Endometrial microvascular endothelial cells (primary cell): Measurements from ENCODE around the gene PFDN2. TPM values are rescaled to one million over a fixed set of nuclear protein-coding genes. Genes with fewer than 3 reads are reported as not detected.

ENCODE experiments used
- in situ Hi-C: cut with HindIII; loops from 2 replicates; pipeline ENCODE4 v1.10.0; 2017; ENCODE audit warnings: low sequenced_read_pairs, low pct_unique_long_range_greater_than_20kb; ENCODE audit errors: inconsistent ontology term
- total RNA-seq: library from RNA; depleted of rRNA; stranded (reverse); fragments of >200 nt; gene quantifications from one replicate; pipeline ENCODE4 v1.2.3, GENCODE V29; 2015; ENCODE audit errors: inconsistent ontology term

The PFDN2 gene
- total RNA-seq, 1 donor from 2014 or later, result 49.2 TPM

DNA sequence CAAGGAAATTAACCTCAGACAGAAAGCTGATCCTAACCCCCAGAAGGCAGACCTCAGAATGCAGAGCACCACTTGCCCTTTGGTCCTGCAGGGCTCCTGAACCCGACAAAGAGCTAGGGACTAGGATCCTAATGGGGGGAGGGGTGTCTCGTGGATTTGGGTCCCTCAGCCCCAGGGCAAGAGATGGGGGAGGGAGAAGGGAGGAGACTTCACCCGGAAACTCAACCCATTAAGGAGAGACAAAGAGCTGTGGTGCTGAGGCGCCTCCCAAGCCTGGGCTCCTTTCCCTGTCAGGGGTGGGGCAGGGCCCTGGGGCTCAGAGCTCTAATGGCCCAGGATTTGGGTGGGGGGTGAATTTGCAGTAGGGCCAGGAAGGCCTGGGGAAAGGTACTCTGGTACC, 31.4 kb downstream of the PFDN2 start:
- in situ Hi-C loops, result no loop called here

DNA sequence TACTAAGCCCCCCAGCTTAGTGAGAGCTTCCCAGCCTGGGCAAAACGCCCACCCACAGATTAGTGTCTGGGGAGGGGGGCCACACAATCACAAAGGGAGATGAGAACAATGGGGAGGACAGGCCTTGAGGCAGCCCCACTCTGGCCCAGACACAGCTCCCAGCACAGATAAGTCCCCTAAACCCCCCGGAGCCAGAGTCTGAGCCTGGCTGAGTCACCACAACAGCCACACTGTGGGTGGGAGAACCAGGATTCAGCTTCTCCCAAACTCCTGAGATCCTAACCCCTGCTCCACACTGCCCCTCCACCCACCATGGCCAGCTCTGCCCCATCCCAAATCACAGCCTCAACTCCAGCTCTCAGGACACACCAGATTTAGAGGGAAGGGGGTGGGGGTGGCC, 32.7 kb downstream of the PFDN2 start:
- in situ Hi-C loops, result no loop called here

DNA sequence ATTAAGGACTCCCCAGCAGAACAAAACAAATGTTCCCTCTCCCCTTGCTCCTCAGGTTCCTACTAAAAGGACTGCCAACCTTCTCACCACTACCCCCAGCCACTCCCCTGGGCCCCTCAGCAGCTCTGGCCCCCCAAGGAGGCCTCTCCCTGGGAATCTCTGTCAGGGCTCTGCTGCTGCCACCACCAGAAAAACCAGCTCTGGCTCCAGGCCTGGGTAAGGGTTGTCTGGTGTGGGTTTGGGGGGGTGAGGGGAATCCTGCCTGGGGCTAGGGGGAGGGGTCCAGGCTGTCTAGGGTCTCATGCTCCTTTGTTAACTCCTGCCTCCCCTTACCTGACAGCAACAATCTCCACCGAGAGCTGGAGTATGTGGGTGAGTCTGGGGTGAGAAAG, 33.2 kb downstream of the PFDN2 start:
- in situ Hi-C loops, result no loop called here

DNA sequence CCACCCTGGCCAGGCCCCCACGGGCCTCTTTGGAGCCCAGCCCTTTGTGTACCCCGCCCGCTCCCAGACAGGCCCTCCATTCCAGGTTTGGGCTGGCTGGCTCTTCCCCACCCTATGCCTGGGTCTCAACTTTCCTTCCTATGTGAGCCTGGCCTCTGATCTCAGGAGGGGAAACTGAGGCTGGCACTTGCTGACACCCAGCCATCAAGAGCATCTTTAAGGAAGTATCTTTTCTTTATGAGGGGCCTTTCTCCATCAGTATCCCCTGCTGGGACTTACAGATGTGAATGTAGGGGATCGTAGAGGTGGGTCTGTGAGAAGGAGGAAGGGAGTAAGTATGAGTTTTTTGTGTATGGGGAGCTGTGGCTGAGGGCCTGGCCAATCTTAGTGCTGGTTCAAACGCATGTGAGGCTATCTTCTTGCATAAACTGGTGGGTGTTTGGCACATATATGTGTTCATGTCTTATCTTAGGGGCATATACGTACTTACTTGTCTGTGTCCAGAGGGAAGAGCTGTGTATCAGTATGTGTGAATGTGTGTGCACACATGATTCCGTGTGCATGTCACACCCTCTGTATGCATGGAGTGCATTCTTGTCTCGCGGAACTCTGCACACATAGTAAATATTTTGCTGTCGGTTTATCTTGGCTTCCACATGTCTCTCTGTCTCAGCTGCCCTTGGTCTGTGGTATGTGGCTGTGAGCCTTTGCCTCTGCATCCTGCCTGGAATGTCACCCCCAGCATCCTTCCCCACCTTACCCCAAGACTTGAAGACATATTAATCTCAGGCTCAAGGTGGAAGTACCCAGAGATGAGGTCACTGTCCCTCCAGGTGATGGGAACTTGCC, 33.9 kb downstream of the PFDN2 start:
- in situ Hi-C loops, result no loop called here

DNA sequence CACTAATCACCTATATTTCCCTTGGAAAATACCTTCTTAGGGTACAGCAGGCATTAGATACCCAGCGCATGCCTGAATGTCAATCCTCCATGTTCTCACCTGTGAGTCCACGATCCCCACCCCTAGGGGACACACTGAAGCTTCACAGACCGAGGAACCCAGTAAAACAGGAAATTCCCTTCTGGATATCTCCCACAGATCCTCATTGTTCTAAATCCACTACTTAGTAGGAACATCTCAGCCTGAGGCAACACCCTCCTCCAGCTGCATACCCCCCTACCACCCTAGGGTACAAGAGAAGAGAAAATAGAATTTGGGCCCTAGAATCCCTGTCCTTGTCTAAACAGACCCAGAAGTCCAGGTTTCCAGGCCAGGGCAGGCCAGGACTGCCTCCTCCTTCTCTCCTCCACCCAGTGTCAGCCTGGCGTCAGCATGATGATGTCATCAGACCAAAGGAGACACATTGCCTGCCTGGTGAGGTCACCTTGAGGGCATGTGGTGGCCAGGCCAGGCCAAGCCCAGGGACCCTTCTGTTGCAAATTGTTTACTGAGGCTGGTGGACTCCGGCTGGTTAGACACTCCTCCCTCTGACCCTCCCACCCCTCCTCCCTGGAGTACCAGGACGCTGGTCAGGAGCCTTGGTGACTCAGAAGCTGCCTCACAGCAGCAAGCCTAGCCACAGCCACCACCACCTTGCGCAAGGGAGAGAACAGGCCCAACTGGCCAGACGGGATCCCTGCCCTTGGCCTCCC, 34.7 kb downstream of the PFDN2 start:
- in situ Hi-C loops, result no loop called here

- in situ Hi-C loops, result no loop called here
These were observed 35.4 kb downstream of the PFDN2 start for GRCh38 chr1:161082483-161082882.

- in situ Hi-C loops, result no loop called here
These were observed 36.3 kb downstream of the PFDN2 start for GRCh38 chr1:161081519-161081918.

- in situ Hi-C loops, result no loop called here
These were observed 37.1 kb downstream of the PFDN2 start for GRCh38 chr1:161080441-161081405.

- in situ Hi-C loops, result no loop called here
These were observed 38.3 kb downstream of the PFDN2 start for GRCh38 chr1:161079436-161080110.

DNA sequence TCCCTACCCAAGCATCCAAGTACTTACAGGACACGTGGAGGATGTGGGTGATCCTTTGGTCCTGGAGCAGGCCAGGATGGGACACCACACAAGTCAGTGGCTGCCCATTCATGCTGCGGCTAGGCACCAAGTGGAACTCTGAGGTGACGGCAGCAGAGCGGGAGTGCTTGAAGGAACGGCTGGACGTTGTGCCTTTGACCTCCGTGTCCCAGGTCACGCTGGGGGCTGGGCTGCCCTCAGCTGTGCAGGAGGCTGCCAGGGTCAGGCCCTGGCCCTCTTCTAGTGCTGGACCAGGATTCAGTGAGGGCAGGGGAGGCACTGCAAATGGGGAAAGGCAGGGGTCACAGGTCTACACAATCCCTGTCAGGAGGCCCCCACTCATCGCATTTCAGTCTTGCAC, 40.4 kb downstream of the PFDN2 start:
- in situ Hi-C loops, result no loop called here

DNA sequence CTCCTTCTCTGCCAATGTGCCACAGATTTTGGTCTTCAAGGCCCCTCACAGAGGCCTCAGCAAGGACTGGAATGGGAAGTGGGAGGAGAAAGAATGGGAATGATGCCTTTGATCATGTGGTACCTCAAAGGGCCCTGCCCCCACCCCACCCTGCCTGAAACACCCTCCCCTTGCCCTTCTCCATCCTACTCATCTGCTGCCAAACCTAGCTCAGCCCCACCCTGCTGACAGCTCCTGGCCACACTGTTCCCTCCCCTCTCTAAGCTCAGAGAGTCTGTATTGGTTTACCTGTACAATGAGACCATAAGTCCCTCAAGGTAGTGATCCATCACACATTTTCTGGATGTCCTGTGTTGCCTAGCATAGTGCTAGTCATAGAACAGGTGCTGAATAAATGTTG, 41.4 kb downstream of the PFDN2 start:
- in situ Hi-C loops, result no loop called here

- in situ Hi-C loops, result no loop called here
These were observed 43.0 kb downstream of the PFDN2 start for GRCh38 chr1:161074676-161075368.

DNA sequence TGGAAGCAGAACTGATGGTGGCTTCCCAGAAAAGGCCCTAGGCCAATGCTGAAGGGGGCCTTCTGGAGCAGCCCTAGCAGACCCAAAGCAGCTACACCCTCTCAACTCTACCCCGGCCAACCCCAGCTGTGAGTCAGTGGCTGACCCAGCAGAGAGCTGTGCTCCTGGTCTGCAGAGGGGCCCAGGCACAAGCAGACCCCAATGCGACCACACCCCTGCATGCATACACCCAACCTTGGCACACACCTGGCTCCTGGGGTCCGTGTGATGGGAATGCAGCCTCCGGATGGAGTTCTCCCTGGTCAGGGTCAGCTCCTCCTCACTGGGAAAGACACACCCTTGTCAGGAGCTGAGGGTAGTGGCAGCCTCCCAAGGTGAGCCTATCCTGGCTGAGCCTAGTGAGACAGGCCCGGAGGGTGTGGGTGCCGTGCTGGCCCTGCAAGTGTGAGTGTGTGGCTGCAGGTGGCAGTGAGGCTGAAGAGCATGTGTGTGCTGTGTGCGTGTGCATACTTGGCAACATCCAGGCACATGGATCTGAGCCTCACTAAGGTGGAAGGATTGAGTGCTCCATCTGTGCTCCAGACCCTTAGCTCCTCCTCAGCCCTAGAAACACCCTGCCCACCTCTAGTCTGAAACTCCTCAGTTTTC, 44.2 kb downstream of the PFDN2 start:
- in situ Hi-C loops, result no loop called here

DNA sequence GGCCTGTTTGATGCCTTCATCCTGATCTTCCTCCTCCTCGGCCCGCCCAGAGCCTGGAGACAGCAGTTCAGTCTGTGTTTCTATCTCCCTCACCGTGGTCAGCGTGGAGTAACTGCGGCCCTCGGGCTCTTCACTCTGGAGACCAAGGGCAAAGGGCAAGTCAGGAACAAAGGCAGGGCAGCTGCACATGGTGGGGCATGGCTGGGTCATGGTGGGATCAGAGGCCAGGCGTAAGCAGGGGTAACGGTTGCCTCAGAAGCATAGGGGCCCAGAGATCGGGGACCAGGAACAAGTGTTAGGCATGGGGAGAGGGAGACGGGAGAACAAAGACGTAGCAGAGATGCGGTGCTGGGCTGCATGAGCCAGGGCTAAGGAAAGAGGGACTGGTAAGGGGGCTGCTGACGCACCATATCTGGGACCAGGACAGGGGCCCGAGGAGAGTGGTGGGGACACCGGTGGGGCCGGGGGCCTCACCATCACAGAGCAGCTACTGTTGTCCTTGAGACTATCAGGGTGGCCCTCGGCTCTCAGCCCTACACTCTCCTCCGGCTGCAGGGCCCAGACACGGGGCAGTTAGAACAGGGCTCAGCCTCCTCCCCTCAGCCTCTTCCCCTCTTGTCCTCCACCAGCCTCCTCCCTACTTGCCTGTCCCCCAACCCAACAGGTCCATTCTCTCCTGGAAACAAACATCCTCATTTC, 44.9 kb downstream of the PFDN2 start:
- in situ Hi-C loops, result no loop called here

DNA sequence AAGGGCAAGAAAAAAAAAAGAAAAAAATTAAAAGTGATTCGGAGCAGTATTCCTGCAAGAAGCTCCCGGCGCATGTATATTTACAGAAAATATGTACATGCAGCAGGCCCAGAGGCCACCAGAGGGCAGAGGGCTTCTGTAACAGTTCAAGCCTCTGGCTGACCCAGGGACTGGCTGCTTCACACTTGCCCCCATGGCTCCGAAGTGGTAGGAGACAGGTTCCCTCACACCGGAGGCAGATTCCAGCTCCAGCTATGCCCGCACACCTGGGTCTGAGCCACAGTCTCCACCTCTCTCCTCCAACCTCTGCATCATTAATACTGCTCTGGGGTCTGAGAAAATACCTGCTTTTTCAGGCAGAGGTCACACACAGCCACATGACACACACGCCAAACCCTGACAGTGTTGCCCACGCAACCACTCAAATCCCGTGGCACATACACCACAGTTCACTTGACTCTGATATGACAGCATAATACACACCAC, 45.9 kb downstream of the PFDN2 start:
- in situ Hi-C loops, result no loop called here

DNA sequence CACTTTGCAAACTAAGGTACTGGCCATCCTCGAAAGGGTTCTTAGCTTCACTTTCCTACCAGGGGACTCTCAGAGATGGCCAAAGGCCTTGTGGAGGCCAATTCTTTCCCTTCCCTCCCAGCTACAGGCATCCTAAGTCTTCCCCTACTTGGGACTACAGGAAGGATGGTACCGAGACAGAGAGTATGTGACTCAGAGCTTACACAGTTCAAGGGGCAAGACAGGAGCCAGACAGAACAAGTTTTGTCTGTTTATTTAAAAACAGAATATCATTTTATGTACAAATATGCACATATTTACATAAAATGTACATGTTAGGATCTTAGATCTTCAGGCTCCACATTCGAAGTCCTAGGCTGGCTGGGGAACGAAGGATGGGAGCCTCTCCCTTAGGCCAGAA, 47.1 kb downstream of the PFDN2 start:
- in situ Hi-C loops, result no loop called here

- in situ Hi-C loops, result no loop called here
These were observed 48.0 kb downstream of the PFDN2 start, which contains the start of gene ARHGAP30 for GRCh38 chr1:161069731-161070270. Gene ARHGAP30 (minus strand): TSS chr1:161069891. CDS start chr1:161069624, 267 bp downstream.
